ENCODE data around the gene ANGEL1. TPM values are rescaled to one million over a fixed set of nuclear protein-coding genes. Genes with fewer than 3 reads are reported as not detected.
A peak's percentile ranks its signal among the peaks of the same experiment; 100 is the strongest.

Gene ANGEL1
- total and polyA plus RNA-seq, 2 of the 13 experiments (the other 11 are each of a cell fraction or from before 2014, with no cell fraction given) = 14.3 to 20.1 TPM

DNA sequence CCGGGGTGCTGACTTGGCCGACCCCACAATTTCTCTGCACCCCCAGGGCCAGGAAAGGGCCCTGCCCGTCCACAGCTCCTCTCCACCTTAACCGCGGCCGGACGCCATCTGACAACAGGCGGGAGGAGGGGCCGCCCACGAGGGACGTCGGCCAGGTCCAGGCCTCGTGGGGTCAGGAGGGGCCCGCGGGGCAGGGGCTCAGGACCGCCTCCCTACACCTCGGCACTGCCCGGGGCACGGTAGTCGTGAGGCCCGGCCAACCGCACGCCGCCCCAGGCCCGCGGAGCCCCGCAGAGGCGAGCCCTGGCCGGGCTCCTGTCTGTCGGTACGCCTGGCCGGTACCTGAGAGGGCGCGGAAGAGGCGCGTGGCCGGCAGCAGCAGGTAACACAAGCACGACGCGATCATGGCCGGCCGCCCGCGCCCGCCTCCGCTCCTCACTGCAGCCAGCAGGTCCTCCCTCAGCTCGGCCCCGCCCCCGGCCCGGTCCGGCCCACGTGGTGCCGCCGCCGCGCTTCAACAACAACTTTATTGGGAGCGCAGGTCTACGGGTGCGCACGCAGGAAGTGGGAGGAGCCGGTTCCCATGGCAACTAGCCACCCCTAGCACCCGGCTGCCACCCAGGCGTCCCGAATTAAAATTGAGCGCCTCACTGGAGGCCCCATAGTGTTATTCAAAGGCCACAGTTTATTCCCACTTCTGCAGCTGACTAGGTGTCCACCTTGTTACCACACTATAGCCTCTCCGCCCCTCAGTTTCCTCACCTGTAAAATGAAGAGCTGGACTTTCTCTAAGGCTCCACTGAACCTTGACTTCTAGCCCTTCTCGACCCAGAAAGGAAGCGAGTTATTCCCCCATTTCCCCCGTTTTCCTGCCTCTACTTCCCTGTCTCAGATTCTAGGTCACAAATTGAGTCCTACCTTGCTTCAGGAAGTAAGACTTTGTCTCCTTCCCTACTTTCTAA, at the start of gene ANGEL1 (continued):
- no peak; the same call in 1 of the 2 replicates for TF ChIP-seq ZSCAN30 (CRISPR knock-in tag; IDR thresholded peaks at IDR 0.05)
- TF ChIP-seq, protein P1, sequence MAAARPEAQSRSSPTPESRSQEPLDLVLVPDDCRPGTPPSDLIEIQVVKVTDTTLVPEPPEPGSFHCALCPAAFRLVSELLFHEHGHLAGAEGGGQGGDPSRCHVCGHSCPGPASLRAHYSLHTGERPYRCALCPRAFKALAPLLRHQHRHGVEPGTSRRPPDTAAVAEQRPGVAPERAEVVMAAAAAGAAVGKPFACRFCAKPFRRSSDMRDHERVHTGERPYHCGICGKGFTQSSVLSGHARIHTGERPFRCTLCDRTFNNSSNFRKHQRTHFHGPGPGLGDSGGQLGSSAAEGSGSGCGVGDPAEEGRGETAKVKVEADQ (CRISPR knock-in tag; IDR thresholded peaks at IDR 0.05; ENCODE audit: borderline replicate concordance) = peak; percentile 87; the same call in 1 of the 2 replicates
- TF ChIP-seq FOXJ3 (CRISPR knock-in tag; IDR thresholded peaks at IDR 0.05; ENCODE audit: borderline replicate concordance) = no peak
- peak; percentile 85 for TF ChIP-seq ARNTL (CRISPR knock-in tag; IDR thresholded peaks at IDR 0.05)
- TF ChIP-seq PCBP2 (optimal IDR thresholded peaks at IDR 0.05; ENCODE audit: low read depth, low read length, poor library complexity, severe bottlenecking) = no peak
- TF ChIP-seq ZNF746 (CRISPR knock-in tag; IDR thresholded peaks at IDR 0.05) = peak; percentile 67
- TF ChIP-seq RARA (CRISPR knock-in tag; IDR thresholded peaks at IDR 0.05) = peak; percentile 28; the same call in 1 of the 2 replicates
- no peak for TF ChIP-seq ZNF839 (CRISPR knock-in tag; IDR thresholded peaks at IDR 0.05; ENCODE audit: borderline replicate concordance)
- no peak for TF ChIP-seq HHEX (CRISPR knock-in tag; IDR thresholded peaks at IDR 0.05)
- peak; percentile 93 for TF ChIP-seq SP4 (CRISPR knock-in tag; IDR thresholded peaks at IDR 0.05)
- TF ChIP-seq ZNF468 (CRISPR knock-in tag; IDR thresholded peaks at IDR 0.05) = no peak
- TF ChIP-seq, protein P2, sequence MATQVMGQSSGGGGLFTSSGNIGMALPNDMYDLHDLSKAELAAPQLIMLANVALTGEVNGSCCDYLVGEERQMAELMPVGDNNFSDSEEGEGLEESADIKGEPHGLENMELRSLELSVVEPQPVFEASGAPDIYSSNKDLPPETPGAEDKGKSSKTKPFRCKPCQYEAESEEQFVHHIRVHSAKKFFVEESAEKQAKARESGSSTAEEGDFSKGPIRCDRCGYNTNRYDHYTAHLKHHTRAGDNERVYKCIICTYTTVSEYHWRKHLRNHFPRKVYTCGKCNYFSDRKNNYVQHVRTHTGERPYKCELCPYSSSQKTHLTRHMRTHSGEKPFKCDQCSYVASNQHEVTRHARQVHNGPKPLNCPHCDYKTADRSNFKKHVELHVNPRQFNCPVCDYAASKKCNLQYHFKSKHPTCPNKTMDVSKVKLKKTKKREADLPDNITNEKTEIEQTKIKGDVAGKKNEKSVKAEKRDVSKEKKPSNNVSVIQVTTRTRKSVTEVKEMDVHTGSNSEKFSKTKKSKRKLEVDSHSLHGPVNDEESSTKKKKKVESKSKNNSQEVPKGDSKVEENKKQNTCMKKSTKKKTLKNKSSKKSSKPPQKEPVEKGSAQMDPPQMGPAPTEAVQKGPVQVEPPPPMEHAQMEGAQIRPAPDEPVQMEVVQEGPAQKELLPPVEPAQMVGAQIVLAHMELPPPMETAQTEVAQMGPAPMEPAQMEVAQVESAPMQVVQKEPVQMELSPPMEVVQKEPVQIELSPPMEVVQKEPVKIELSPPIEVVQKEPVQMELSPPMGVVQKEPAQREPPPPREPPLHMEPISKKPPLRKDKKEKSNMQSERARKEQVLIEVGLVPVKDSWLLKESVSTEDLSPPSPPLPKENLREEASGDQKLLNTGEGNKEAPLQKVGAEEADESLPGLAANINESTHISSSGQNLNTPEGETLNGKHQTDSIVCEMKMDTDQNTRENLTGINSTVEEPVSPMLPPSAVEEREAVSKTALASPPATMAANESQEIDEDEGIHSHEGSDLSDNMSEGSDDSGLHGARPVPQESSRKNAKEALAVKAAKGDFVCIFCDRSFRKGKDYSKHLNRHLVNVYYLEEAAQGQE (IDR thresholded peaks at IDR 0.05; ENCODE audit: borderline replicate concordance in 1 of 2, low read depth in 1 of 2, low read length in 2 of 2) = no peak
- TF ChIP-seq SP1 (IDR thresholded peaks at IDR 0.05) = no peak
- peak; percentile 96 for TF ChIP-seq SP1 (CRISPR knock-in tag; IDR thresholded peaks at IDR 0.05)
- no peak for TF ChIP-seq KDM3A (CRISPR knock-in tag; IDR thresholded peaks at IDR 0.05; ENCODE audit: low read depth)
- peak; percentile 49; the same call in 1 of the 2 replicates for TF ChIP-seq HCFC1 (IDR thresholded peaks at IDR 0.05; ENCODE audit: low read depth, low read length)
- TF ChIP-seq NCOA5 (CRISPR knock-in tag; IDR thresholded peaks at IDR 0.05) = no peak
- TF ChIP-seq ZNF510 (CRISPR knock-in tag; IDR thresholded peaks at IDR 0.05; ENCODE audit: low read depth) = no peak
- TF ChIP-seq, protein P3, sequence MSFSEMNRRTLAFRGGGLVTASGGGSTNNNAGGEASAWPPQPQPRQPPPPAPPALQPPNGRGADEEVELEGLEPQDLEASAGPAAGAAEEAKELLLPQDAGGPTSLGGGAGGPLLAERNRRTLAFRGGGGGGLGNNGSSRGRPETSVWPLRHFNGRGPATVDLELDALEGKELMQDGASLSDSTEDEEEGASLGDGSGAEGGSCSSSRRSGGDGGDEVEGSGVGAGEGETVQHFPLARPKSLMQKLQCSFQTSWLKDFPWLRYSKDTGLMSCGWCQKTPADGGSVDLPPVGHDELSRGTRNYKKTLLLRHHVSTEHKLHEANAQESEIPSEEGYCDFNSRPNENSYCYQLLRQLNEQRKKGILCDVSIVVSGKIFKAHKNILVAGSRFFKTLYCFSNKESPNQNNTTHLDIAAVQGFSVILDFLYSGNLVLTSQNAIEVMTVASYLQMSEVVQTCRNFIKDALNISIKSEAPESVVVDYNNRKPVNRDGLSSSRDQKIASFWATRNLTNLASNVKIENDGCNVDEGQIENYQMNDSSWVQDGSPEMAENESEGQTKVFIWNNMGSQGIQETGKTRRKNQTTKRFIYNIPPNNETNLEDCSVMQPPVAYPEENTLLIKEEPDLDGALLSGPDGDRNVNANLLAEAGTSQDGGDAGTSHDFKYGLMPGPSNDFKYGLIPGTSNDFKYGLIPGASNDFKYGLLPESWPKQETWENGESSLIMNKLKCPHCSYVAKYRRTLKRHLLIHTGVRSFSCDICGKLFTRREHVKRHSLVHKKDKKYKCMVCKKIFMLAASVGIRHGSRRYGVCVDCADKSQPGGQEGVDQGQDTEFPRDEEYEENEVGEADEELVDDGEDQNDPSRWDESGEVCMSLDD (CRISPR knock-in tag; IDR thresholded peaks at IDR 0.05; ENCODE audit: borderline replicate concordance) = peak; percentile 71; the same call in 1 of the 2 replicates
- TF ChIP-seq ZNF652 (CRISPR knock-in tag; IDR thresholded peaks at IDR 0.05; ENCODE audit: borderline replicate concordance, low read depth) = no peak
- peak; percentile 71 for TF ChIP-seq SATB2 (CRISPR knock-in tag; IDR thresholded peaks at IDR 0.05)
- TF ChIP-seq, protein P4, sequence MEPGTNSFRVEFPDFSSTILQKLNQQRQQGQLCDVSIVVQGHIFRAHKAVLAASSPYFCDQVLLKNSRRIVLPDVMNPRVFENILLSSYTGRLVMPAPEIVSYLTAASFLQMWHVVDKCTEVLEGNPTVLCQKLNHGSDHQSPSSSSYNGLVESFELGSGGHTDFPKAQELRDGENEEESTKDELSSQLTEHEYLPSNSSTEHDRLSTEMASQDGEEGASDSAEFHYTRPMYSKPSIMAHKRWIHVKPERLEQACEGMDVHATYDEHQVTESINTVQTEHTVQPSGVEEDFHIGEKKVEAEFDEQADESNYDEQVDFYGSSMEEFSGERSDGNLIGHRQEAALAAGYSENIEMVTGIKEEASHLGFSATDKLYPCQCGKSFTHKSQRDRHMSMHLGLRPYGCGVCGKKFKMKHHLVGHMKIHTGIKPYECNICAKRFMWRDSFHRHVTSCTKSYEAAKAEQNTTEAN (CRISPR knock-in tag; conservative IDR thresholded peaks at IDR 0.05) = no peak

All from HepG2 (cell line).